Hepatocyte (in vitro differentiated cells): ENCODE data around the gene GH2.
"Not testable (repeated sequence)": the region's sequence is repeated elsewhere in the genome, so short reads cannot be mapped to it uniquely, and the experiment has no call there.

Experiments
- EZH2 ChIP-seq: fragments of 200-600 bp; sonication (generic); IDR thresholded peaks from 2 replicates; pipeline ENCODE4 v1.6.1; 2016; ENCODE audit warnings: antibody characterized with exemption, mild to moderate bottlenecking, borderline replicate concordance
- EZH2phosphoT487 ChIP-seq: fragments of 200-600 bp; sonication (generic); IDR thresholded peaks from one replicate; pipeline ENCODE4 v1.6.1; 2018; ENCODE audit warnings: antibody characterized with exemption, mild to moderate bottlenecking, low read depth, moderate library complexity; ENCODE audit not compliant: unreplicated experiment, severe bottlenecking
- TF ChIP-seq, protein P1 (sequence below): fragments of 200-600 bp; sonication (generic); IDR thresholded peaks from 2 replicates; pipeline ENCODE4 v1.5.1; 2016; ENCODE audit warnings: antibody characterized with exemption, mild to moderate bottlenecking; ENCODE audit not compliant: poor library complexity

GRCh38 chr17:63892316-63893037, 10.7 kb upstream of the GH2 start:
- TF ChIP-seq, protein P1, sequence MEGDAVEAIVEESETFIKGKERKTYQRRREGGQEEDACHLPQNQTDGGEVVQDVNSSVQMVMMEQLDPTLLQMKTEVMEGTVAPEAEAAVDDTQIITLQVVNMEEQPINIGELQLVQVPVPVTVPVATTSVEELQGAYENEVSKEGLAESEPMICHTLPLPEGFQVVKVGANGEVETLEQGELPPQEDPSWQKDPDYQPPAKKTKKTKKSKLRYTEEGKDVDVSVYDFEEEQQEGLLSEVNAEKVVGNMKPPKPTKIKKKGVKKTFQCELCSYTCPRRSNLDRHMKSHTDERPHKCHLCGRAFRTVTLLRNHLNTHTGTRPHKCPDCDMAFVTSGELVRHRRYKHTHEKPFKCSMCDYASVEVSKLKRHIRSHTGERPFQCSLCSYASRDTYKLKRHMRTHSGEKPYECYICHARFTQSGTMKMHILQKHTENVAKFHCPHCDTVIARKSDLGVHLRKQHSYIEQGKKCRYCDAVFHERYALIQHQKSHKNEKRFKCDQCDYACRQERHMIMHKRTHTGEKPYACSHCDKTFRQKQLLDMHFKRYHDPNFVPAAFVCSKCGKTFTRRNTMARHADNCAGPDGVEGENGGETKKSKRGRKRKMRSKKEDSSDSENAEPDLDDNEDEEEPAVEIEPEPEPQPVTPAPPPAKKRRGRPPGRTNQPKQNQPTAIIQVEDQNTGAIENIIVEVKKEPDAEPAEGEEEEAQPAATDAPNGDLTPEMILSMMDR, result peak; percentile 25
- not testable (repeated sequence) for TF ChIP-seq EZH2phosphoT487, EZH2
